RCC 7860 (cell line): ENCODE data around the gene ACTL8.
A peak's percentile ranks its signal among the peaks of the same experiment; 100 is the strongest.

Source experiments
- DNase-seq: peaks from one replicate; pipeline ENCODE4 v3.0.0-alpha.2; 2015; ENCODE audit warnings: low spot score
- FAIRE-seq: peaks from 2 replicates; lab custom pipeline; 2012; peaks lifted over from hg19 to GRCh38; lab: Jason Lieb, UNC

Gene ACTL8

GRCh38 chr1:17765444-17766411 lies 10.6 kb downstream of the ACTL8 start:
- DNase-seq (peak; percentile 96), FAIRE-seq (peak; percentile 84)

GRCh38 chr1:17768651-17769241 lies 13.6 kb downstream of the ACTL8 start:
- peak; percentile 85 for DNase-seq

DNA sequence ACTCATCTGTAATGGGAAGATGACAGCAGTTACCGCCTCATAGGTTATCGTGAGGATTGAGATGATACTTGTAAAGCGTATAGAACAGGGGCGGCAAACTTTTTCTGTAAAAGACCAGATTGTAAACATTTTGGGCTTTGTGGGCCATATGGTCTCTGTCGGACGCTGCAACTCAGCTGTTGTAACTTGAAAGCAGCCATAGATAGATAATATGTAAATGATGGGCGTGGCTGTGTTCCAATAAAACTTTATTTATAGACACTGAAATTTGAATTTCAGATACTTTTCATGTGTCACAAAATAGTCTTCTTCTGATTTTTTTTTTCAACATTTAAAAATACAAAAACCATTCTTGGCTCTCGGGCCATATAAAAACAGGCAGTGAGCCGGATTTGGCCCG lies 15.8 kb downstream of the ACTL8 start:
- DNase-seq = no peak
- no peak for FAIRE-seq

More at GRCh38 chr1:17768651-17769241, 13.6 kb downstream of the ACTL8 start:
- FAIRE-seq = peak; percentile 84

DNA sequence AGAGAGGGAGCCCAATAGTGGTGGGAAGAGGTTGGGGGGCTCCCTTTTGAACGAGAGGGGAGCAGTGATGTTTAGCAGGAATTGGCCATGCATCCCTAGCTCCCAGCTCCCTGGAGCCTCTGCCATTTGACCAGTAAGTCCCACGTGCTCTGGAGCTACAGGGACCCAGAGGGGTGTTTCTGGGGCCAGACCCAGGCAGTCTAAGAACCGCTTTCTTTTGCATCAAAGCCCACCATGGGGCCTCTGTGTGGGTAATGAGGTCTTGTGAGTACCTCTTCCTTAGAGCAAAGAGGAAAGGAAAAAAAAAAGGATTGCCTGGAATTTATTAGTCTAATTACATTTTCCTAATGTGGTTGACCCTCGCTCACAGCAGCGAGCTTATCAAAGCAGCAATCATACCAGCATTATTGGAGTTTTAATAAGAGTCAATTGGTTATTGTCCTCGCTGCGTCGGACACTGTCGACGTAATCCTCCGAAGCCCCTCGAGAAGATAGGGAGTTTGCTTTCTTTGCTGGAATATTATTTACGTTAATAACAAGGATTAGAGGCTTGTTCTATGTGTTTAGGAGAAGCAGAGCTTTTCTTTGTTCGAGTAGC lies 17.6 kb downstream of the ACTL8 start:
- FAIRE-seq (no peak), DNase-seq (no peak)

- DNase-seq (no peak), FAIRE-seq (no peak)
These were observed 18.6 kb downstream of the ACTL8 start for GRCh38 chr1:17773591-17774326.

DNA sequence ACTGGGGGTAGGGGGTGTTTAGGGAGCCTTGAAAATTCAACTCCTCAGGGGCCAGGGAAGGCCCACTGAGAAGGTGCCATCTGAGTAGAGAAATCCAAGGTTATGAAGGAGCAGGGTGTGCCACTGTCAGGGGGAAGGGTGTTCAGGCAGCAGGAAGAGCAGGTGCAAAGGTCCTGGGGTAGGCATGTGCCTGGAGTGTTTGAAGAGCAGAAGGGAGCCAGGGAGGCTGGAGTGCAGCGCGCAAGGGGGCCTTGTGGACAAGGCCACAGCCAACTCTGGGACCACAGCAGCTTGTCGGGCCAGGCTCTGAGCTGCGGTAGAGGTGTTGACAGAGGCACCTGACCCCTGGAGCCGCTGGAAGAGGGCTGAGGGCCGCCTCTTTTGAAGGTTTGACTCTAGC lies 19.3 kb downstream of the ACTL8 start:
- DNase-seq = no peak
- FAIRE-seq = no peak

DNA sequence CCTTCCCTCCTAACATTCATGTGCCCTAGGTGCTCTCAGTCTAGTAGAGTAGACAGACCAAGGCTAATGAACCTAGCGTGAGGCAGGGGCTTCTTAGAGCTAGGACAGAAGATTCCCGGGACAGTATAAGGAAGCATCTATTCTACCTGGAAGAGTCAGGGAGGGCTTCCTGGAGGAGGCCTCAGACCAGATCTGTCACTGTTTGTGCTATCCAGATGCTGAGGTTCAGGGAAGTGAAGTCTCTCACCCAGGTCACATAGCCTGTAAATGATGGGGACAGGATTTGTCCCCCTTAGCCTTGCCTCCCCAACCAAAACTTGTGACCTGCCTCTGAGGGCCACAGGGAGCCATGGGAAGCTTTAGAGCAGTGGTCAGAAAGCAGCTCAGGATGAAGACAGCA lies 20.7 kb downstream of the ACTL8 start:
- no peak for DNase-seq
- no peak for FAIRE-seq

DNA sequence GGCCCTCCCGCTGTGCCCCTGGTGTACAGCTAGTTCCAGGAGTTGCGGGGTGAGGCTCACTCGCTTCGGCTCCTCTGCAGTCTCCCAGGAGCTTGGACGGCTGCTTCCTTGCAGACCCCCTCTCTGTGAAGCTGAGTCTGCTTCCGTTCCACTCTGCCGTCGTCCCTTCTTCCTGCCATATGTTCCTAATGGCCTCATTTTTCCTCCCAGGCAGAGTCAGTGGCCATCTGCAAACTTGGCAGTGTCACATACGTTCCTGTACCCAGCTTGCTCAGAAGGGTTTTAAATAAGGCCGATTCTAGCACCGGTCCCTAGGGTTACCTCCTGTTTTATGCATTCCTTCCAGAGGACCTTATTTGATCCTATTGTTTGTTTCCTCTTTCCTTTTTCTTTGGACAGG lies 21.3 kb downstream of the ACTL8 start:
- DNase-seq = no peak
- FAIRE-seq = no peak

DNA sequence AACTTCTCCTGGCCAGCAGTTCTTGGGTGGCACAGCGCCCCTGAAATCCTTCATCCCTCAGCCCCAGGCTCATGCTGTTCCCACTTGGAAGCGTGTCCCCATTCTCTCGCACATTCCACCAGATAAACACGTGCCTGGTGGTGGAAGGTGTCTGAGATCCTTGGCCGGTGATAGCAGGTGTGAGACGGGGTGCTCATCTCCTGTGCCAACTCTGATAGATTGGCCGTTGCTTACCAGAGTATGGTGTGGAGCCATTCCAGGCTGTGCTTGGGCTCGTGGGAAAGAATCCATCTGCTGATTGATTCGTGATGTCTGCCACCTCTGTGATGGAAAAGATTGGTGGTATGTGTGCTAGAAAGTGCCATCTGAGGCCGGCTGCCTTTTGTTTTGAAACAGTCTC lies 22.2 kb downstream of the ACTL8 start:
- no peak for DNase-seq
- FAIRE-seq = no peak

- no peak for FAIRE-seq
- DNase-seq = no peak
These were observed 22.7 kb downstream of the ACTL8 start for GRCh38 chr1:17777818-17778217.

DNA sequence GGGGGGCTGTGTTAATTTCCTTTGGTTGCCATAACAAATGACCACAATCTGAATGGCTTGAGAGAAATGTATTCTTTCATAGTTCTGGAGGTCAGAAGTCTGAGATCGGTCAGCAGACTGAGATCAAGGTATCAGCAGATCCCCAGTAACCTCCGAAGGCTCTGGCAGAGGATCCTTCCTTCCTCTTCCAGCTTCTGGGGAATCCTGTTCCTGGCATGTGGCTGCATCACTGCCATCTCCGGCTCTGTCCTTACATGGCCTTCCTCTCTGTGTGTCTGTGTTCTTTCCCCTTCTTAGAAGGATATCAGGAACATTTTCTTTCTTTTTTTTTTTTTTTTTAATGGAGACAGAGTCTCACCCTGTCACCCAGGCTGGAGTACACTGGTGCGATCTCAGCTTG lies 25.8 kb downstream of the ACTL8 start:
- DNase-seq = no peak
- FAIRE-seq = no peak

GRCh38 chr1:17789926-17790325 lies 34.8 kb downstream of the ACTL8 start:
- DNase-seq (no peak), FAIRE-seq (no peak)

GRCh38 chr1:17790383-17791054 lies 35.4 kb downstream of the ACTL8 start:
- no peak for DNase-seq
- no peak for FAIRE-seq

GRCh38 chr1:17791055-17791390 lies 35.9 kb downstream of the ACTL8 start:
- DNase-seq (no peak), FAIRE-seq (no peak)

DNA sequence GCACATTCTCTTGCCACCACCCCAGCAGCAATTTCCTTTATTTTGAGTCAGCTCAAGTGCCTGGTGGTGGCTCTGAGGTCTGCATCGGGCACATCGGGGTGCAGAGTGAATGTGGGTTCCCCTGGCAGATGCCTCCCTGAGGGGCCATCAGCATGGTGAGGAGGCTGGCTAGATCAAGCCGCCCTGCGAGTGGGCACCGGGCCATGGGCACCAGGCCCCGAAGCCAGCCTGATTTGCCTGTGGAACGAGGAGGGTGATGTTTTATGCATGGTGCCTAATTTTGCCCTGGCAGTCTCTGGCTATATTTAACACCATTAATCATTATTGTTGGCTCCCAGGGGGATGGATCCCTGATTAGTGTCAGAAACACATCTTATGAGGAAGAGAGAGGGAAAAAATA lies 36.3 kb downstream of the ACTL8 start:
- no peak for DNase-seq
- no peak for FAIRE-seq

DNA sequence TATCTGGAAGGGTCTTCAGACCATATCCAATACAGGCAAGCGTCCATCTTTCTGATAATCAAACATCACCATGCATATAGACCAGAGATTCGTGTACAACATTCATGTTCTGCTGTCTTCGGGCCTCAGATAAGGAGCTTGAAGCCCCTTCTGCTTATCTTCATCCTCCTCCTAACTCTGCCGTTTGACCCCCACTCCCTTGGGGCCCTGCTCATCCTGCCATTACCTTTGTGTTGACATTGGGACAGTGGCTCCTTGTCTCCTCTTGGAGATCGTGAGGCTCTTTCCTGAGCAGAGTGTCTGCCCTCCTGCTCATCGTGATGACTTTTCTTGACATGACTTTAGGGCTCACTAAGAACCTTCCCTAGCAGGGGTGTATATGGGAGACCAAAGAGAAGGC lies 37.3 kb downstream of the ACTL8 start:
- no peak for FAIRE-seq
- no peak for DNase-seq

GRCh38 chr1:17795081-17795809 lies 40.1 kb downstream of the ACTL8 start:
- no peak for FAIRE-seq

DNA sequence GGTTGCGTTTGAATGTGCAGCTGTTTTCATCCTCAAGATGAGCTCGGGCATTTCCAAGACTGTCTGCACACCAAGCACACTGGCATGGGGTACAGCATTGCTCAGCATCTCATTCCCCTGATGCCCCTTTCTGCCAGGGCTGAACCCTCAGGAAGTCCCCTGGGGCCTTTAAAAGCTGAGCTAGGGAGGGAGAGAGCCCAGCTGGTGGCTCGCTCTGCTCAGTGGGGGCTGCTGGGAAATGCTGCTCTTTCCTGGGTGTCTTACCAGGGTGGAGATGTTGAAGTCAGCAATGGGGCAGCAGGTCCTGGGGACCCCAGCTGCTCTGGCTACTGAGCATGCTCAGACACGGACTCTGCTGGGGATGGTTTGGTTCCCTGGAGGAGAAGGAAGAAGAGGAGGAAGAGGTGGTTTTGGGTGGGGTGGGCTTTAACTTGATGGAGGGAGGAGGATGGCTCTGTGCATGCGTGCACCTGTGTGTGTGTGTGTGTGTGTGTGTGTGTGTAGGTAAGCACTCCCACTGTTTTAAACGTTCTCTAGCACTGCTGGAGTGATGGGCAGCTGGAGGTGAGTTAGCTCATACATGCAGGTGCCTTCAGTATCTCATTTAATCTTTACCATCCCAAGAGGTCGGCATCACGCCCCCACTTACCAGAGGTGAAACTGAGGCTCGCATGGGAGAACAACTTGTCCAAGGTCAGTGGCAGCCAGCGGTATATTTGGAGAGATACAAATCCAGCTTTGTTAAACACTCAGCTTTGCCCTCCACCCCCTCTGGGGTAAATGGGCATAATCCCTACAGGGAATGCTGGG lies 40.9 kb downstream of the ACTL8 start:
- FAIRE-seq = no peak

More at GRCh38 chr1:17795081-17795809, 40.1 kb downstream of the ACTL8 start:
- DNase-seq = no peak

GRCh38 chr1:17797478-17797877 lies 42.3 kb downstream of the ACTL8 start:
- DNase-seq (no peak), FAIRE-seq (no peak)

More for the DNA sequence above, 40.9 kb downstream of the ACTL8 start:
- no peak for DNase-seq
